NOMO-1 treated with dmso at 0.1 percent for 144 hours (cell line): ENCODE data around the gene KNDC1.
A peak's percentile ranks its signal among the peaks of the same experiment; 100 is the strongest.

Experiments used
- DNase-seq: peaks from one replicate; lab custom pipeline; 2025; ENCODE audit not compliant: unreplicated experiment; lab: John Stamatoyannopoulos, UW

Gene KNDC1

GRCh38 chr10:133236401-133237240, 76.6 kb downstream of the KNDC1 start:
- no peak for DNase-seq

- DNase-seq = no peak
Measured at GRCh38 chr10:133237241-133237587, 77.2 kb downstream of the KNDC1 start.

GRCh38 chr10:133237588-133238465, 77.8 kb downstream of the KNDC1 start, which contains the start of gene VENTX:
Gene VENTX, plus strand, starts transcription at chr10:133237855. Its CDS starts 60 bp downstream, at chr10:133237915.
- DNase-seq = no peak

- no peak for DNase-seq
Measured at GRCh38 chr10:133238466-133238804, 78.4 kb downstream of the KNDC1 start.

- DNase-seq = no peak
Measured at GRCh38 chr10:133239990-133240389, 80.0 kb downstream of the KNDC1 start.

GRCh38 chr10:133241501-133242205, 81.6 kb downstream of the KNDC1 start:
- DNase-seq = no peak

- no peak for DNase-seq
Measured at GRCh38 chr10:133242611-133243356, 82.8 kb downstream of the KNDC1 start.

- no peak for DNase-seq
Measured at GRCh38 chr10:133243593-133243992, 83.6 kb downstream of the KNDC1 start.

- no peak for DNase-seq
Measured at GRCh38 chr10:133245439-133246235, 85.6 kb downstream of the KNDC1 start.

GRCh38 chr10:133246236-133246626, 86.2 kb downstream of the KNDC1 start:
- DNase-seq = no peak

- no peak for DNase-seq
Measured at GRCh38 chr10:133247681-133248333, 87.8 kb downstream of the KNDC1 start.

- DNase-seq = no peak
Measured at GRCh38 chr10:133248334-133248715, 88.3 kb downstream of the KNDC1 start.

GRCh38 chr10:133249094-133249780, 89.2 kb downstream of the KNDC1 start:
- no peak for DNase-seq

- DNase-seq = no peak
Measured at GRCh38 chr10:133249975-133250754, 90.1 kb downstream of the KNDC1 start.

GRCh38 chr10:133251388-133252222, 91.6 kb downstream of the KNDC1 start:
- DNase-seq = no peak

GRCh38 chr10:133252223-133252552, 92.2 kb downstream of the KNDC1 start:
- no peak for DNase-seq

GRCh38 chr10:133253361-133253955, 93.4 kb downstream of the KNDC1 start:
- peak; percentile 30 for DNase-seq
